NCI-H1436 treated with DMSO at 0.1 percent for 48 hours (cell line): Measurements from ENCODE around the gene KIRREL3.
A peak's percentile ranks its signal among the peaks of the same experiment; 100 is the strongest.

Experiments used
- DNase-seq: peaks from one replicate; lab custom pipeline; 2025; lab: John Stamatoyannopoulos, UW

KIRREL3 gene

GRCh38 chr11:126417091-126417862 is 583.3 kb downstream of the KIRREL3 start:
- no peak for DNase-seq

- peak; percentile 4 for DNase-seq
Measured at GRCh38 chr11:126416542-126417090, 584.0 kb downstream of the KIRREL3 start.

- DNase-seq: no peak
Measured at GRCh38 chr11:126415669-126416420, 584.7 kb downstream of the KIRREL3 start.

GRCh38 chr11:126415128-126415527 is 585.4 kb downstream of the KIRREL3 start:
- DNase-seq: no peak

- DNase-seq: no peak
Measured at GRCh38 chr11:126414615-126415014, 586.0 kb downstream of the KIRREL3 start.

GRCh38 chr11:126413843-126414405 is 586.6 kb downstream of the KIRREL3 start:
- no peak for DNase-seq

- no peak for DNase-seq
Measured at GRCh38 chr11:126413426-126413825, 587.1 kb downstream of the KIRREL3 start.

GRCh38 chr11:126411971-126412381 is 588.6 kb downstream of the KIRREL3 start:
- DNase-seq: no peak

- no peak for DNase-seq
Measured at GRCh38 chr11:126410649-126411048, 589.9 kb downstream of the KIRREL3 start.

GRCh38 chr11:126409620-126409985 is 591.0 kb downstream of the KIRREL3 start:
- DNase-seq: no peak

GRCh38 chr11:126408901-126409619 is 591.5 kb downstream of the KIRREL3 start:
- DNase-seq: no peak

GRCh38 chr11:126408496-126408895 is 592.1 kb downstream of the KIRREL3 start:
- no peak for DNase-seq

- DNase-seq: no peak
Measured at GRCh38 chr11:126407682-126408288, 592.8 kb downstream of the KIRREL3 start.

- DNase-seq: no peak
Measured at GRCh38 chr11:126407101-126407521, 593.5 kb downstream of the KIRREL3 start.

GRCh38 chr11:126406368-126406767 is 594.2 kb downstream of the KIRREL3 start:
- no peak for DNase-seq

GRCh38 chr11:126405906-126406305 is 594.7 kb downstream of the KIRREL3 start:
- DNase-seq: no peak

GRCh38 chr11:126405374-126405773 is 595.2 kb downstream of the KIRREL3 start:
- no peak for DNase-seq

GRCh38 chr11:126404367-126404766 is 596.2 kb downstream of the KIRREL3 start:
- DNase-seq: no peak

GRCh38 chr11:126403658-126404057 is 596.9 kb downstream of the KIRREL3 start:
- no peak for DNase-seq

- DNase-seq: no peak
Measured at GRCh38 chr11:126403022-126403581, 597.5 kb downstream of the KIRREL3 start.

GRCh38 chr11:126400479-126400878 is 600.1 kb downstream of the KIRREL3 start:
- DNase-seq: no peak
